ENCODE results near the gene KRT25. TPM values are rescaled to one million over a fixed set of nuclear protein-coding genes. Genes with fewer than 3 reads are reported as not detected.
A peak's percentile ranks its signal among the peaks of the same experiment; 100 is the strongest.

Gene KRT25
- polyA plus RNA-seq, 2 of the 4 experiments (the other 2 are of a cell fraction), result not detected

DNA sequence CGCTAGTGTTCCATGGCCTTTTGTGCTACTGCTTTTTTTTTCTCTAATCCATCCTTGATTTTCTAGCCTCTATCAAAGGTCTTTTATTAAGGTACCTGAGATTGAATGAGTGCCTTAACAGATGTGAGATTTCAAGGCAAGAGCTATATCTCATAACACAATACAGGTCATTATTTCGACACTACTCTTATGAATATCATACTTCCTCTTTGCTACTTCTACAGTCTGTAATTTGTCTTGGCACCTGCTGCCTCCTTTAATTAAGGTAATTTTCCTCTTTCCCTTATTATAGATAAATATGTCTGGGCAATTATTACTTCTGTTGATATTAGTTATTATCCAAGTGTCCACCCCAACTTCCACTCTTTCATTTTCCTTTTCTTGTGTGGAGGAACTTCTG, 39.3 kb upstream of the KRT25 start:
- no peak for TF ChIP-seq TFCP2L1 (CRISPR knock-in tag; IDR thresholded peaks at IDR 0.05)
- FAIRE-seq (peak; percentile 32), ATAC-seq (no peak), DNase-seq (ENCODE audit: low read depth in 1 of 2, low spot score in 1 of 2) (no peak)
- Histone ChIP-seq H3K4me1 (no peaks in the 10 kb centered on the region), H3K4me3 (no peak overlapping the region), H3K4me2 (no peak overlapping the region), H3K27ac (no peak overlapping the region), H3K9me3 (no peaks in the 10 kb centered on the region)
- POLR2A ChIA-PET, result no interaction called here
- CTCF ChIA-PET, result interaction anchor here (1.5 to 11.5 kb wide), 7 partner anchors 8 to 868 kb away, joined by 3 to 304 read pairs (median 11); no protein-coding TSS in a partner anchor
- 77% methylated on average over 2 of the region's 2 CpGs for WGBS (ENCODE audit: missing lambda C conversion rate)

DNA sequence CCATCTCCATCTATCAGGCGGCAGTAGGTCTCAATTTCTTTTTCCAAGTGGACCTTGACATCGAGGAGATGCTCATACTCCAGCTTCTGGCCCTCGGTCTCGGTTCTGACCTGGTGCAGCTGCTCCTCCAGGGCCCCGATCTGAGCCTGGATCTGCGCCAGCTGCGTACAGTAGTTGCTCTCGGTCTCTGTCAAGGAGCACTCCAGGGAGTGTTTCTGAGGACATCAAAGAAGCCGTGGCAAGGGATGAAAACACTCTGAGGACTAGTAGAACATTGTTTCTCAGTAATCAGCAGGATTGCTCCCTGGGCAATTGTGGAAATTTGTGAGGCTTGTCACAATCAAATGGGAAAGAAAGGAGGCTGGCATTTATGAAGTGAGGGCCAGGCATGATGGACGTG, 38.7 kb upstream of the KRT25 start:
- ChIA-PET CTCF (interaction anchor here (1.0 to 11.5 kb wide), 8 partner anchors 9 to 872 kb away, joined by 3 to 304 read pairs (median 8); partner anchors contain the start of gene SMARCE1), POLR2A (no interaction called here)
- FAIRE-seq, result no peak
- no peak for ATAC-seq
- DNase-seq (ENCODE audit: low read depth in 1 of 2, low spot score in 1 of 2), result no peak
- H3K4me2 ChIP-seq, result no peak overlapping the region
- H3K9me3 ChIP-seq, result no peaks in the 10 kb centered on the region
- H3K27ac ChIP-seq, result no peak overlapping the region
- H3K4me1 ChIP-seq, result no peaks in the 10 kb centered on the region
- no peak overlapping the region for H3K4me3 ChIP-seq
- TF ChIP-seq, protein P1, sequence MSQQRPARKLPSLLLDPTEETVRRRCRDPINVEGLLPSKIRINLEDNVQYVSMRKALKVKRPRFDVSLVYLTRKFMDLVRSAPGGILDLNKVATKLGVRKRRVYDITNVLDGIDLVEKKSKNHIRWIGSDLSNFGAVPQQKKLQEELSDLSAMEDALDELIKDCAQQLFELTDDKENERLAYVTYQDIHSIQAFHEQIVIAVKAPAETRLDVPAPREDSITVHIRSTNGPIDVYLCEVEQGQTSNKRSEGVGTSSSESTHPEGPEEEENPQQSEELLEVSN (IDR thresholded peaks at IDR 0.05; ENCODE audit: borderline replicate concordance, low read depth), result no peak
- TF ChIP-seq JUNB (IDR thresholded peaks at IDR 0.05), result no peak
- no peak for TF ChIP-seq KDM5A (IDR thresholded peaks at IDR 0.05)
- TF ChIP-seq RNF2 (IDR thresholded peaks at IDR 0.05; ENCODE audit: borderline replicate concordance, low read depth), result no peak
- no peak for TF ChIP-seq TFCP2L1 (CRISPR knock-in tag; IDR thresholded peaks at IDR 0.05)
- TF ChIP-seq, protein P2, sequence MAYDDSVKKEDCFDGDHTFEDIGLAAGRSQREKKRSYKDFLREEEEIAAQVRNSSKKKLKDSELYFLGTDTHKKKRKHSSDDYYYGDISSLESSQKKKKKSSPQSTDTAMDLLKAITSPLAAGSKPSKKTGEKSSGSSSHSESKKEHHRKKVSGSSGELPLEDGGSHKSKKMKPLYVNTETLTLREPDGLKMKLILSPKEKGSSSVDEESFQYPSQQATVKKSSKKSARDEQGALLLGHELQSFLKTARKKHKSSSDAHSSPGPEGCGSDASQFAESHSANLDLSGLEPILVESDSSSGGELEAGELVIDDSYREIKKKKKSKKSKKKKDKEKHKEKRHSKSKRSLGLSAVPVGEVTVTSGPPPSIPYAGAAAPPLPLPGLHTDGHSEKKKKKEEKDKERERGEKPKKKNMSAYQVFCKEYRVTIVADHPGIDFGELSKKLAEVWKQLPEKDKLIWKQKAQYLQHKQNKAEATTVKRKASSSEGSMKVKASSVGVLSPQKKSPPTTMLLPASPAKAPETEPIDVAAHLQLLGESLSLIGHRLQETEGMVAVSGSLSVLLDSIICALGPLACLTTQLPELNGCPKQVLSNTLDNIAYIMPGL (CRISPR knock-in tag; IDR thresholded peaks at IDR 0.05; ENCODE audit: borderline replicate concordance), result no peak
- TF ChIP-seq HOXB5 (CRISPR knock-in tag; IDR thresholded peaks at IDR 0.05), result no peak
- TF ChIP-seq, protein P3, sequence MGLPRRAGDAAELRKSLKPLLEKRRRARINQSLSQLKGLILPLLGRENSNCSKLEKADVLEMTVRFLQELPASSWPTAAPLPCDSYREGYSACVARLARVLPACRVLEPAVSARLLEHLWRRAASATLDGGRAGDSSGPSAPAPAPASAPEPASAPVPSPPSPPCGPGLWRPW (IDR thresholded peaks at IDR 0.05), result no peak
- TF ChIP-seq NPAS2 (CRISPR knock-in tag; IDR thresholded peaks at IDR 0.05; ENCODE audit: borderline replicate concordance), result no peak
- no peak for TF ChIP-seq HDAC2 (IDR thresholded peaks at IDR 0.05)
- no peak for TF ChIP-seq CHD4 (IDR thresholded peaks at IDR 0.05; ENCODE audit: borderline replicate concordance)
- no peak for TF ChIP-seq CEBPB (IDR thresholded peaks at IDR 0.05)
- TF ChIP-seq, protein P4, sequence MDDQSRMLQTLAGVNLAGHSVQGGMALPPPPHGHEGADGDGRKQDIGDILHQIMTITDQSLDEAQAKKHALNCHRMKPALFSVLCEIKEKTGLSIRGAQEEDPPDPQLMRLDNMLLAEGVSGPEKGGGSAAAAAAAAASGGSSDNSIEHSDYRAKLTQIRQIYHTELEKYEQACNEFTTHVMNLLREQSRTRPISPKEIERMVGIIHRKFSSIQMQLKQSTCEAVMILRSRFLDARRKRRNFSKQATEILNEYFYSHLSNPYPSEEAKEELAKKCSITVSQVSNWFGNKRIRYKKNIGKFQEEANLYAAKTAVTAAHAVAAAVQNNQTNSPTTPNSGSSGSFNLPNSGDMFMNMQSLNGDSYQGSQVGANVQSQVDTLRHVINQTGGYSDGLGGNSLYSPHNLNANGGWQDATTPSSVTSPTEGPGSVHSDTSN (IDR thresholded peaks at IDR 0.05), result no peak
- no peak for TF ChIP-seq RAD21 (conservative IDR thresholded peaks at IDR 0.05 in 1 of 2, IDR thresholded peaks at IDR 0.05 in 1 of 2)
- TF ChIP-seq PHF8 (IDR thresholded peaks at IDR 0.05; ENCODE audit: borderline replicate concordance, low read depth), result no peak
- TF ChIP-seq HOXB13 (CRISPR knock-in tag; IDR thresholded peaks at IDR 0.05; ENCODE audit: low read depth), result no peak
- 60% methylated on average over 10 of the region's 10 CpGs for WGBS (ENCODE audit: missing lambda C conversion rate)

DNA sequence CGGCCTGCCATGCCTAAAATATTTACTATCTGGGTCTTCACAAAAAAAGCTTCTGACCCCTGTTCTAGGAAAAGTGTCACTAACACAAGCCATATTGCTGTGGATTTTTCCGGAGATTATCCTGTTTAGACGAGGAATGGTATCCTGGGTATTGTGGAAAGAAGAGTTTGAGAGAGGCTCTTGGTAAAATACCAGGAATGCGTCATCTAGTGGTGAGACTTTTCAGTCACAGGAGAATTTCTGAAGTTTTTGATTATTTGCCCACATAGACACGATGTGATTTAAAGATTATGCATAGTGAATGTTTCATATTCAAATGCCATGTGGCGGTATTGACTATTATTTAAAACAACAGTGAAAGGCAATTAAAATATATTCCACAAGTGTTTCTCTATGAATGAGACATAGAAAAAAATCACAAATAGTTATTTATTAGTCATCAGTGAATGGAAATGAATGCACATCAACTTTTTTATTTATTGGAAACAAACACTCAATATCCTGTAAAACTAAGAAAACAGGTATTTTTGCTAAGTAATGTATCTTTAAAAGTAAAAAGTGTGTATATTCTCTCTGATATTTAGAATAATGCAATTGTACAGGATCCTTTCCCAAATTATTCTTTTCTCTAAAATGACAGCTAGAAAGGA, 36.8 kb upstream of the KRT25 start:
- FAIRE-seq (peak; percentile 68), ATAC-seq (peak; percentile 73 to 74), DNase-seq (ENCODE audit: low read depth in 1 of 2, low spot score in 1 of 2) (peak; percentile 45 to 61)
- no peak overlapping the region for H3K4me3 ChIP-seq
- ChIA-PET CTCF (interaction anchor here (0.6 to 11.5 kb wide), 40 partner anchors 8 to 876 kb away, joined by 3 to 304 read pairs (median 4); partner anchors contain the start of genes KRT27 and SMARCE1), POLR2A (interaction anchor here (1.0 kb wide), 1 partner anchor 27 kb away, joined by 4 read pairs; no protein-coding TSS in a partner anchor)
- no peaks in the 10 kb centered on the region for H3K4me1 ChIP-seq
- no peak overlapping the region for H3K4me2 ChIP-seq
- 23% methylated on average over 6 of the region's 6 CpGs for WGBS (ENCODE audit: missing lambda C conversion rate)
- no peak overlapping the region for H3K27ac ChIP-seq
- no peaks in the 10 kb centered on the region for H3K9me3 ChIP-seq
- TF ChIP-seq RFX5 (IDR thresholded peaks at IDR 0.05) (no peak), RAD21 (conservative IDR thresholded peaks at IDR 0.05 in 1 of 2, IDR thresholded peaks at IDR 0.05 in 1 of 2) (peak; percentile 83 to 86), SMC3 (IDR thresholded peaks at IDR 0.05) (peak; percentile 98)
- TF ChIP-seq, protein P5, sequence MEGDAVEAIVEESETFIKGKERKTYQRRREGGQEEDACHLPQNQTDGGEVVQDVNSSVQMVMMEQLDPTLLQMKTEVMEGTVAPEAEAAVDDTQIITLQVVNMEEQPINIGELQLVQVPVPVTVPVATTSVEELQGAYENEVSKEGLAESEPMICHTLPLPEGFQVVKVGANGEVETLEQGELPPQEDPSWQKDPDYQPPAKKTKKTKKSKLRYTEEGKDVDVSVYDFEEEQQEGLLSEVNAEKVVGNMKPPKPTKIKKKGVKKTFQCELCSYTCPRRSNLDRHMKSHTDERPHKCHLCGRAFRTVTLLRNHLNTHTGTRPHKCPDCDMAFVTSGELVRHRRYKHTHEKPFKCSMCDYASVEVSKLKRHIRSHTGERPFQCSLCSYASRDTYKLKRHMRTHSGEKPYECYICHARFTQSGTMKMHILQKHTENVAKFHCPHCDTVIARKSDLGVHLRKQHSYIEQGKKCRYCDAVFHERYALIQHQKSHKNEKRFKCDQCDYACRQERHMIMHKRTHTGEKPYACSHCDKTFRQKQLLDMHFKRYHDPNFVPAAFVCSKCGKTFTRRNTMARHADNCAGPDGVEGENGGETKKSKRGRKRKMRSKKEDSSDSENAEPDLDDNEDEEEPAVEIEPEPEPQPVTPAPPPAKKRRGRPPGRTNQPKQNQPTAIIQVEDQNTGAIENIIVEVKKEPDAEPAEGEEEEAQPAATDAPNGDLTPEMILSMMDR (IDR thresholded peaks at IDR 0.05), result peak; percentile 98
- TF ChIP-seq, protein P6, sequence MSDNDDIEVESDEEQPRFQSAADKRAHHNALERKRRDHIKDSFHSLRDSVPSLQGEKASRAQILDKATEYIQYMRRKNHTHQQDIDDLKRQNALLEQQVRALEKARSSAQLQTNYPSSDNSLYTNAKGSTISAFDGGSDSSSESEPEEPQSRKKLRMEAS (IDR thresholded peaks at IDR 0.05), result no peak

All from A549 (cell line).